Adrenal gland (tissue), 19 donors: ENCODE results near the gene CR1. TPM values are rescaled to one million over a fixed set of nuclear protein-coding genes. Genes with fewer than 3 reads are reported as not detected.

Source experiments
- DNase-seq, 7 donors: peaks; one replicate each; pipeline ENCODE4 v3.0.0-alpha.2; 2019 to 2020
- H3K27ac ChIP-seq, 5 donors: fragments of 200-600 bp; sonication (generic) in 4 of 5; 1 replicate in 3 of 5; 2 replicates in 2 of 5; pipeline versions ENCODE4 v1.5.1 to v1.8.0; 2016 to 2020; ENCODE audit warnings: mild to moderate bottlenecking in 1 of 5
- H3K27me3 ChIP-seq: fragments of 200-600 bp; 2 replicates; pipeline ENCODE4 v1.8.0; 2021
- H3K36me3 ChIP-seq, 2 donors: fragments of 200-600 bp; replicated peaks in 1 of 2; 1 replicate in 1 of 2; 2 replicates in 1 of 2; pipeline versions ENCODE4 v1.5.1 to v1.8.0; 2018 to 2022
- H3K4me1 ChIP-seq, 2 donors: fragments of 200-600 bp; replicated peaks in 1 of 2; 1 replicate in 1 of 2; 2 replicates in 1 of 2; pipeline versions ENCODE4 v1.5.1 to v1.8.0; 2018 to 2021
- H3K4me3 ChIP-seq, 4 donors: fragments of 200-600 bp; sonication (generic) in 3 of 4; one replicate each; pipeline ENCODE4 v1.5.1; 2016 to 2018
- H3K9me3 ChIP-seq, 3 donors: fragments of 200-600 bp; sonication (generic) in 1 of 3; replicated peaks in 1 of 3; 1 replicate in 2 of 3; 2 replicates in 1 of 3; pipeline versions ENCODE4 v1.5.1 to v1.8.0; 2016 to 2021
- CTCF ChIP-seq, 6 experiments: fragments of 450-650 bp in 4 of 6; fragments of 200-600 bp in 2 of 6; sonication (generic) in 1 of 6; IDR thresholded peaks; 1 replicate in 5 of 6; 2 replicates in 1 of 6; pipeline versions ENCODE4 v1.5.1 to v1.8.0; 2016 to 2021; ENCODE audit warnings: antibody characterized with exemption in 6 of 6, mild to moderate bottlenecking in 2 of 6, moderate library complexity in 1 of 6
- POLR2A ChIP-seq, 2 donors: fragments of 450-650 bp; IDR thresholded peaks; one replicate each; pipeline ENCODE4 v1.6.1; 2017; ENCODE audit warnings: antibody characterized with exemption in 2 of 2, mild to moderate bottlenecking in 2 of 2, moderate library complexity in 1 of 2
- WGBS, 4 donors: extraction: QIAGEN DNeasy Blood & Tissue Kit in 2 of 4; methylation state at CpG; one replicate each; pipeline versions ENCODE4 v1.1.5 to v1.1.7; 2013 to 2017; 5-methylcytosine and 5-hydroxymethylcytosine counted together
- intact Hi-C, 2 donors: fragments of 100-400 bp; cut with DNase I; formaldehyde crosslinking; loops; one replicate each; pipeline versions ENCODE4 v1.14.1 to v1.15.0; 2022 to 2023
- long read RNA-seq, 10 donors: library from polyadenylated mRNA in 3 of 10; unstranded in 2 of 10; stranded (forward) in 1 of 10; transcript quantifications; one replicate each; pipeline ENCODE4 v2.0.0 and lab custom pipeline, GENCODE V29; 2021 to 2026
- polyA plus RNA-seq, 3 donors: library from polyadenylated mRNA; stranded (reverse); fragments of 200-250 nt in 2 of 3; fragments of 350-450 nt in 1 of 3; fragmentation: Illumina TruSeq in 1 of 3; extraction: RNeasy Lipid Tissue Mini Kit (QIAGEN cat#74804) in 1 of 3; gene quantifications; one replicate each; pipeline ENCODE4 v1.2.3, GENCODE V29; 2013 to 2014
- total RNA-seq, 9 donors: library from RNA; depleted of rRNA in 4 of 9; stranded (reverse); fragments of >200 nt in 4 of 9; fragments of 120-200 nt in 1 of 9; fragmentation: NEBNext Ultra II Directional in 1 of 9; extraction: Animal tissue kit (Norgen Biotek cat#: 25700) in 1 of 9; gene quantifications; one replicate each; pipeline versions ENCODE4 v1.1.0 to v1.2.4, GENCODE V29; 2013 to 2023
- donor health status: healthy with polysubstance abuse.
- donor health status: Bipolar disorder and iron deficiency.
- donor health status: DM: yes; HTN: yes; CAD: no.
- donor health status: DM: no; HTN: no; CAD: no.
- donor health status: DM: no; HTN: no; CAD: no.
- donor health status: DM: yes; HTN: yes; CAD: no.

Gene CR1
- total RNA-seq (10 to 100 TPM in 3 of 9 donors, 1 to 10 TPM in 4, under 1 TPM in 2; 0.54 to 35.5 (median 6.9) TPM), polyA plus RNA-seq (under 1 TPM; 0.30 to 0.71 (median 0.56) TPM)
- long read RNA-seq, donor 1, result 0 reads
- long read RNA-seq, donor 2, result 0 reads
- long read RNA-seq, donor 3, result 0 reads
- long read RNA-seq, donor 4, partial matches to known transcripts, result 3 of 4 reads
- long read RNA-seq, donor 4, other reads (novel, unspliced or antisense), result 1 of 4 reads
- long read RNA-seq, donor 5, partial matches to known transcripts, result 2 of 2 reads
- long read RNA-seq, donor 5, other reads (novel, unspliced or antisense), result 0 of 2 reads
- long read RNA-seq, donor 6, result 0 reads
- long read RNA-seq, donor 7, result 0 reads
- long read RNA-seq, donor 8, result 0 reads
- long read RNA-seq, donor 9, result 0 reads
- long read RNA-seq, donor 10, partial matches to known transcripts, result 0 of 1 reads
- long read RNA-seq, donor 10, other reads (novel, unspliced or antisense), result 0 of 1 reads

- no peaks in the 10 kb centered on the region for H3K9me3 ChIP-seq
- H3K36me3 ChIP-seq, result no peaks in the 10 kb centered on the region
- no peaks in the 10 kb centered on the region for H3K4me1 ChIP-seq
- H3K27me3 ChIP-seq, result peaks cover 26% of the 10 kb centered on the region
- intact Hi-C loops, result loop anchor here in 1 of 2 donors (5.0 kb wide), 1 partner anchor 409 kb away; the partner anchor contains the start of gene C4BPB
- H3K4me3 ChIP-seq, result peak within 1 kb of the TSS in 2 of 4 donors; percentile 2 to 45
- H3K27ac ChIP-seq, result peak within 1 kb of the TSS in 1 of 5 donors; percentile 24
- peak in 4 of 7 donors; percentile 18 to 33 (median 22) for DNase-seq
- TF ChIP-seq POLR2A (IDR thresholded peaks at IDR 0.05) (no peak), CTCF (IDR thresholded peaks at IDR 0.05) (no peak)
- 6 to 26% (median 12%) methylated on average over 21 to 68 of the region's 68 CpGs for WGBS, 4 donors
These were observed at the start of gene CR1 for GRCh38 chr1:207495801-207496792. CR1 (plus strand) TSS chr1:207496157; CDS start chr1:207496268, 111 bp downstream.

- Histone ChIP-seq H3K36me3 (no peaks in the 10 kb centered on the region), H3K4me3 (no peak overlapping the region), H3K9me3 (no peaks in the 10 kb centered on the region), H3K27me3 (peaks cover 39% of the 10 kb centered on the region), H3K27ac (no peak overlapping the region), H3K4me1 (peaks cover 9 to 10% of the 10 kb centered on the region in 2 donors)
- TF ChIP-seq CTCF (IDR thresholded peaks at IDR 0.05) (no peak), POLR2A (IDR thresholded peaks at IDR 0.05) (no peak)
- intact Hi-C loops, result no loop called here
- 20 to 27% (median 23%) methylated on average over 1 of the region's 1 CpG for WGBS, 4 donors
- DNase-seq, result no peak
These were observed 42.3 kb upstream of the CR1 start for GRCh38 chr1:207453710-207454045.

GRCh38 chr1:207454046-207454964, 41.7 kb upstream of the CR1 start, which contains the start of gene CR2:
CR2 (plus strand) TSS chr1:207454328; CDS start chr1:207454419, 91 bp downstream.
- WGBS, 4 donors, result 1 to 3% (median 3%) methylated on average over 36 to 75 of the region's 75 CpGs
- no peaks in the 10 kb centered on the region for H3K9me3 ChIP-seq
- no peaks in the 10 kb centered on the region for H3K36me3 ChIP-seq
- peak in 6 of 7 donors; percentile 16 to 27 (median 20) for DNase-seq
- intact Hi-C loops, result no loop called here
- H3K27ac ChIP-seq, result no peak within 1 kb of the TSS
- H3K27me3 ChIP-seq, result peaks cover 39% of the 10 kb centered on the region
- H3K4me3 ChIP-seq, result peak within 1 kb of the TSS in 2 of 4 donors; percentile 5 to 59
- peaks cover 9 to 10% of the 10 kb centered on the region in 2 donors for H3K4me1 ChIP-seq
- no peak for TF ChIP-seq CTCF (IDR thresholded peaks at IDR 0.05)
- TF ChIP-seq POLR2A (IDR thresholded peaks at IDR 0.05), result no peak
